ENCODE results near the gene ACTRT3. TPM values are rescaled to one million over a fixed set of nuclear protein-coding genes. Genes with fewer than 3 reads are reported as not detected.

Gene ACTRT3
- total RNA-seq, 4 donors from 2014 or later, result 0.39 to 0.68 (median 0.60) TPM; not detected in 1

DNA sequence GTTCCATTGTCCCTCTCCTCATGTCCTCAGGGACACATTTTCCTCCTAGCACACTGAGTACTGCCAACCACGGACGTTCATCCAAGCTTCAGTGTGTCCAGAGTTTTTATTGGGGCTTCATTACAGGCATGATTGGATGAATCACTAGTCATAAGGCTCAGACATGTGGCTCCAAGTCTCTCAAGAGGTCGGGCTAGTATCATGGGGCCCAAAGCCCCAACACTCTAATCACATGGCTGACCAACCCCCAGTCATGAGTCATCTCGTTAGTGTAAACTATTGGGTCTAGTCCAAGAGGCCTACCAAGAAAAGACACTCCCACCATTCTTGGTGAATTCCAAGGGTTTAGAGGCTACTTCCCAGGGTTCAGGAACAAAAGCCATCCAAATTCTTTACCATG lies 8.9 kb downstream of the ACTRT3 start:
- TF ChIP-seq POLR2A (IDR thresholded peaks at IDR 0.05) (no peak), EP300 (IDR thresholded peaks at IDR 0.05) (no peak), POLR2AphosphoS5 (IDR thresholded peaks at IDR 0.05) (no peak)
- TF ChIP-seq, protein P1, sequence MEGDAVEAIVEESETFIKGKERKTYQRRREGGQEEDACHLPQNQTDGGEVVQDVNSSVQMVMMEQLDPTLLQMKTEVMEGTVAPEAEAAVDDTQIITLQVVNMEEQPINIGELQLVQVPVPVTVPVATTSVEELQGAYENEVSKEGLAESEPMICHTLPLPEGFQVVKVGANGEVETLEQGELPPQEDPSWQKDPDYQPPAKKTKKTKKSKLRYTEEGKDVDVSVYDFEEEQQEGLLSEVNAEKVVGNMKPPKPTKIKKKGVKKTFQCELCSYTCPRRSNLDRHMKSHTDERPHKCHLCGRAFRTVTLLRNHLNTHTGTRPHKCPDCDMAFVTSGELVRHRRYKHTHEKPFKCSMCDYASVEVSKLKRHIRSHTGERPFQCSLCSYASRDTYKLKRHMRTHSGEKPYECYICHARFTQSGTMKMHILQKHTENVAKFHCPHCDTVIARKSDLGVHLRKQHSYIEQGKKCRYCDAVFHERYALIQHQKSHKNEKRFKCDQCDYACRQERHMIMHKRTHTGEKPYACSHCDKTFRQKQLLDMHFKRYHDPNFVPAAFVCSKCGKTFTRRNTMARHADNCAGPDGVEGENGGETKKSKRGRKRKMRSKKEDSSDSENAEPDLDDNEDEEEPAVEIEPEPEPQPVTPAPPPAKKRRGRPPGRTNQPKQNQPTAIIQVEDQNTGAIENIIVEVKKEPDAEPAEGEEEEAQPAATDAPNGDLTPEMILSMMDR (IDR thresholded peaks at IDR 0.05), result no peak
- H3K27me3 ChIP-seq, result no peaks in the 10 kb centered on the region
- WGBS, result 73% methylated on average over 4 of the region's 4 CpGs
- H3K9me3 ChIP-seq, result no peaks in the 10 kb centered on the region
- peaks cover 10% of the 10 kb centered on the region for H3K4me1 ChIP-seq
- no peak for DNase-seq (ENCODE audit: low spot score in 2 of 2)
- H3K36me3 ChIP-seq, result no peaks in the 10 kb centered on the region
- no peak overlapping the region for H3K4me3 ChIP-seq
- no peak overlapping the region for H3K27ac ChIP-seq

DNA sequence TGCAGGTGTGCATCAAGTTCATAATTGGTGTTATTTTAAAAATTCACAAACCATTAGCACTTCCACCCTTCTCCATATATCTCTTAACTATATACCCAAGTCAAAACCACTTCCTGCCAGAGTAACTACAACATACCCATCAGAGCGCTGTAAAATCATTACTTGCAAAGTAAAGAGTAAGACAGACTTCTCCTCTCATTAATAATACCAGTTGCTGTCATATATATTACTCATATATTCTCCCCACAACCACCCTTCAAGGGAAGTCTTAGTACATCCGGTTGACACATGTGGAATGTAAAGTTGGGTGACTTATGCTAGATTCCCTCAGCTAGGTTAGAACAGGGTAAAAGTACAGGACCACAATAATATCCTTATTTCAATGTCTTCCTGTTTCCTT lies 10.1 kb downstream of the ACTRT3 start:
- 69% methylated on average over 2 of the region's 2 CpGs for WGBS
- Histone ChIP-seq H3K36me3 (no peaks in the 10 kb centered on the region), H3K4me3 (no peak overlapping the region), H3K27me3 (peaks cover 5% of the 10 kb centered on the region), H3K4me1 (peaks cover 8% of the 10 kb centered on the region), H3K27ac (no peak overlapping the region), H3K9me3 (no peaks in the 10 kb centered on the region)
- no peak for DNase-seq (ENCODE audit: low spot score in 2 of 2)
- TF ChIP-seq EP300 (IDR thresholded peaks at IDR 0.05), result no peak
- no peak for TF ChIP-seq POLR2AphosphoS5 (IDR thresholded peaks at IDR 0.05)
- TF ChIP-seq POLR2A (IDR thresholded peaks at IDR 0.05), result no peak
- TF ChIP-seq, protein P1 (IDR thresholded peaks at IDR 0.05), result no peak

DNA sequence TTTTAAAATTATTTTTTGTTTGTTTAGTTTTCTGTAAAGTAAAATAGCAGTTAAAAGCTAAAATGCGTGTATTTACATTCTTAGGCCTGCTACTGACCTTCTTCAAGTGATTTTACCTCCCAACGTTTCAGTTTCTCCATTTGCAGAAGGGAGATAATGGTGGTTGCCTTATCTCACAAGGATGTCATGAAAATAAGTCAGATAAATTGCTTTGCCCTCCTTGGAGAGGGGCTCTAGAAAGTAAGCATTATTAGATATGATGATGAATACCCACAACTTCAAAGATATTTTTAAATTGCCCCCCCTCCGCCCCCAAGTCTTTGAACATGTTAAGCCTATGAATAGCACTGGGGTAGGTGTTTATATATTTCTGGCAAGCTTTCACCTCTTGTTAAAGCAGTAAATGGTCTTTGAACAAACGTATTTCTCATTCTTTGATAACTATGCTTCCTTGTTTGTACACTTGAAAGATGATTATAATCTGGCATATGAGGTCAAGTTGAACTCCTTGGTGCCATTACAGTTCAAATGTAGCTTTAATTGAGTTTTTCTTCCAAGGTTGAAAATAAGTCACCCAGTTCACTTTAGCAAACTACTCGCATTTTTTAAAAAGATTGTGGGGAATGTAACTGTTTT lies 10.9 kb downstream of the ACTRT3 start:
- DNase-seq (ENCODE audit: low spot score in 2 of 2), result no peak
- H3K4me1 ChIP-seq, result peaks cover 2% of the 10 kb centered on the region
- H3K27ac ChIP-seq, result no peak overlapping the region
- TF ChIP-seq POLR2AphosphoS5 (IDR thresholded peaks at IDR 0.05) (no peak), EP300 (IDR thresholded peaks at IDR 0.05) (no peak)
- no peaks in the 10 kb centered on the region for H3K9me3 ChIP-seq
- H3K4me3 ChIP-seq, result no peak overlapping the region
- H3K36me3 ChIP-seq, result no peaks in the 10 kb centered on the region
- H3K27me3 ChIP-seq, result peaks cover 7% of the 10 kb centered on the region
- 69% methylated on average over 5 of the region's 5 CpGs for WGBS

DNA sequence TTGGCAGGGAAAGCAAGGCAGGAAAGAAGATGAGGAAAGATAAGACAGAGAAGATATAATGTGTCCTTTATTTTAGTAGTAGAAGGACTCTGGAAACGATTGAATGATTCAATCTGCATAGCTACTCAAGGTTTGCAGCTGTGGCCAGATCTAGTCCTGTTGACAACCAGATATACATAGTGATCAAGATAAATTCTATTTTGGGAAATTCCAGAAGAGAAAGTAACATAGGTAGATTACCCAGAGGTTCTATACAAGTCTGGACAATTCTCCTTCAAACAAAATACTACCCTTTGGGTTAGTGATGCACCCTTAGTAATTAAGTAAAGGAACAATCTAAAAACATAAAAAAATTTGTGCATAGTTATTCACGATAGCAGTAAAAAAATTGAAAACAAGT lies 13.9 kb downstream of the ACTRT3 start:
- no peaks in the 10 kb centered on the region for H3K9me3 ChIP-seq
- WGBS, result 45% methylated on average over 2 of the region's 2 CpGs
- no peaks in the 10 kb centered on the region for H3K36me3 ChIP-seq
- no peak overlapping the region for H3K4me3 ChIP-seq
- TF ChIP-seq, protein P1 (IDR thresholded peaks at IDR 0.05), result no peak
- TF ChIP-seq EP300 (IDR thresholded peaks at IDR 0.05) (no peak), POLR2AphosphoS5 (IDR thresholded peaks at IDR 0.05) (no peak), POLR2A (IDR thresholded peaks at IDR 0.05) (no peak)
- H3K4me1 ChIP-seq, result peaks cover 2% of the 10 kb centered on the region
- H3K27ac ChIP-seq, result no peak overlapping the region
- no peak for DNase-seq (ENCODE audit: low spot score in 2 of 2)
- peaks cover 16% of the 10 kb centered on the region for H3K27me3 ChIP-seq

DNA sequence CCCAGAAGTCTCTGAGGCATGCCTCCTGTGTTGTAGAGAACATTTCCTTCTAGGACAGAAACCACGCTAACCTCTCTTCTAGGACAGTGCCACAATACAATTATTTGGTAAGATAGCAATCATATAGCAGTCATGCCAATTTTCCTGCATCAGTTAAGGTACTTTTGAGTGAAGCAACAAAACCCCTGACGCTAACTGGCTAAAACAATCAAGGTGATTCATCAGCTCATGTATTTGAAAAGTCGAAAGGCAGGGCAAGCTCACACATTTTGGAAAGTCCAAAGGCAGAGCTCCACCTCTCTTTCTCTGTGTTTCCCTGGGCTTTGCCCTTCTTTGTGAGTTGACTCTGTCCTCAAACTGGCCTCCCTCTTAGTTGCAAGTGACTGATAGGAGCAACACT lies 14.7 kb downstream of the ACTRT3 start:
- TF ChIP-seq POLR2AphosphoS5 (IDR thresholded peaks at IDR 0.05) (no peak), POLR2A (IDR thresholded peaks at IDR 0.05) (no peak), EP300 (IDR thresholded peaks at IDR 0.05) (no peak)
- TF ChIP-seq, protein P1 (IDR thresholded peaks at IDR 0.05), result no peak
- no peak for DNase-seq (ENCODE audit: low spot score in 2 of 2)
- peaks cover 2% of the 10 kb centered on the region for H3K4me1 ChIP-seq
- no peaks in the 10 kb centered on the region for H3K9me3 ChIP-seq
- H3K4me3 ChIP-seq, result no peak overlapping the region
- H3K36me3 ChIP-seq, result no peaks in the 10 kb centered on the region
- H3K27me3 ChIP-seq, result peaks cover 16% of the 10 kb centered on the region
- no peak overlapping the region for H3K27ac ChIP-seq
- 70% methylated on average over 3 of the region's 3 CpGs for WGBS

DNA sequence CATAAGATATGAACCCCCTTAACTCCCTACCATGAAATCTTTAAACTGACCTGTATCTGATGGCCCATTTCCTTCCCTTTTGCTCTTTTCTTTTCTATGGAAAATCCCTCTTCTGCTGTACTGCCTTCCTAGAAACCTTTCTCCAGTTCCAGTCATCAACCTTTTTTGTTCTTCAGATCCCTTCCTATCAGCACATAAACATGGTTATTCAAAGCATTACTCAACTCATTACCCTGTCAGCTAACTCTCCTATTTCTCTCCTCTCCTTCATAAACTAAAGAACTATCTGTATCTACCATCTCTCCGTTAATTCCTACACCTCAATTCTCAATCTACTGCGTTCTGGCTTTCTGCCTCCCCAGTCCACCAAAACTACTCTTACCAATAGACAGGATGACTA lies 17.5 kb downstream of the ACTRT3 start:
- Histone ChIP-seq H3K9me3 (no peaks in the 10 kb centered on the region), H3K27me3 (peaks cover 23% of the 10 kb centered on the region), H3K4me3 (no peak overlapping the region), H3K27ac (no peak overlapping the region), H3K4me1 (peaks cover 6% of the 10 kb centered on the region), H3K36me3 (no peaks in the 10 kb centered on the region)
- 87% methylated on average over 2 of the region's 2 CpGs for WGBS
- DNase-seq (ENCODE audit: low spot score in 2 of 2), result no peak
- TF ChIP-seq POLR2AphosphoS5 (IDR thresholded peaks at IDR 0.05), result no peak
- no peak for TF ChIP-seq POLR2A (IDR thresholded peaks at IDR 0.05)
- TF ChIP-seq, protein P1 (IDR thresholded peaks at IDR 0.05), result no peak
- TF ChIP-seq EP300 (IDR thresholded peaks at IDR 0.05), result no peak
